OCI-LY7 (cell line): ENCODE data around the gene MAMDC2. TPM values are rescaled to one million over a fixed set of nuclear protein-coding genes. Genes with fewer than 3 reads are reported as not detected.

Experiments
- BruUV-seq: library from RNA; stranded (reverse); fragments of 400-500 nt; replicated peaks from 2 replicates; lab custom pipeline; 2021; lab: Mats Ljungman, UMichigan
- CTCF ChIA-PET: fragments of 300-600 bp; sonication (Branson Sonifier 250); formaldehyde crosslinking; loops from one replicate; lab custom pipeline; 2022; ENCODE audit warnings: antibody characterized with exemption; ENCODE audit not compliant: unreplicated experiment; lab: Charles Lee
- POLR2A ChIA-PET: fragments of 300-600 bp; sonication (Branson Sonifier 250); formaldehyde crosslinking; loops from one replicate; lab custom pipeline; 2022; ENCODE audit warnings: antibody characterized with exemption; lab: Charles Lee
- DNase-seq: peaks from one replicate; pipeline ENCODE4 v3.0.0-alpha.2; 2015; ENCODE audit warnings: low spot score
- H2AFZ ChIP-seq: fragments of 200-600 bp; sonication (generic), shearing (Covaris generic); 2 replicates; pipeline ENCODE4 v1.6.1; 2014; ENCODE audit warnings: mild to moderate bottlenecking, antibody characterized with exemption, low read length, moderate library complexity
- H3K27ac ChIP-seq: fragments of 200-600 bp; sonication (generic); 2 replicates; pipeline ENCODE4 v1.5.1; 2014; ENCODE audit warnings: mixed run types, low read depth, mild to moderate bottlenecking, moderate library complexity, low read length, inconsistent platforms; ENCODE audit not compliant: poor library complexity, severe bottlenecking
- H3K36me3 ChIP-seq: fragments of 200-600 bp; sonication (generic); 2 replicates; pipeline ENCODE4 v1.6.1; 2014; ENCODE audit warnings: mild to moderate bottlenecking, antibody characterized with exemption, low read length, moderate library complexity, mixed read lengths; ENCODE audit not compliant: insufficient read depth
- H3K4me1 ChIP-seq: fragments of 200-600 bp; sonication (generic); 2 replicates; pipeline ENCODE4 v1.5.1; 2014; ENCODE audit warnings: mild to moderate bottlenecking, low read length; ENCODE audit not compliant: insufficient read depth, poor library complexity, severe bottlenecking
- H3K4me2 ChIP-seq: fragments of 200-600 bp; sonication (generic); 2 replicates; pipeline ENCODE4 v1.6.1; 2014; ENCODE audit warnings: mild to moderate bottlenecking, low read length
- H3K4me3 ChIP-seq: fragments of 200-600 bp; sonication (generic); 2 replicates; pipeline ENCODE4 v1.5.1; 2014; ENCODE audit warnings: mild to moderate bottlenecking, low read depth, low read length; ENCODE audit not compliant: poor library complexity, severe bottlenecking
- H3K79me2 ChIP-seq: fragments of 200-600 bp; sonication (generic); 2 replicates; pipeline ENCODE4 v1.6.1; 2016; ENCODE audit warnings: low read depth, mild to moderate bottlenecking, low read length, moderate library complexity, mixed read lengths; ENCODE audit not compliant: insufficient read depth
- H3K9me2 ChIP-seq: fragments of 200-600 bp; sonication (generic); 2 replicates; pipeline ENCODE4 v1.6.1; 2016; ENCODE audit warnings: mild to moderate bottlenecking, low read length, mixed read lengths; ENCODE audit not compliant: insufficient read depth
- H3K9me3 ChIP-seq: fragments of 200-600 bp; sonication (generic); 2 replicates; pipeline ENCODE4 v1.6.1; 2014; ENCODE audit warnings: mild to moderate bottlenecking, mixed run types, low read length, mixed read lengths
- H4K20me1 ChIP-seq: fragments of 200-600 bp; sonication (generic); 2 replicates; pipeline ENCODE4 v1.6.1; 2014; ENCODE audit warnings: mild to moderate bottlenecking, antibody characterized with exemption, low read length, moderate library complexity, mixed read lengths; ENCODE audit not compliant: insufficient read depth
- EZH2phosphoT487 ChIP-seq: fragments of 200-600 bp; sonication (generic); IDR thresholded peaks from 2 replicates; pipeline ENCODE4 v1.6.1; 2018; ENCODE audit warnings: low read depth, borderline replicate concordance, mild to moderate bottlenecking, mixed run types, antibody characterized with exemption, low read length, moderate library complexity, mixed read lengths
- intact Hi-C: fragments of 100-400 bp; cut with micrococcal nuclease; formaldehyde crosslinking; loops from one replicate; pipeline ENCODE4 v1.10.0; 2022; ENCODE audit not compliant: unreplicated experiment
- total RNA-seq, 2 experiments: library from RNA; depleted of rRNA in 1 of 2; stranded (reverse); fragments of >200 nt in 1 of 2; shearing (Covaris generic) in 1 of 2; gene quantifications; 2 replicates each; pipeline ENCODE4 v1.2.3, GENCODE V29; 2014 to 2022
- TF ChIP-seq, protein P1 (sequence below): fragments of 200-600 bp; sonication (generic); conservative IDR thresholded peaks from 2 replicates; pipeline ENCODE4 v1.5.1; 2014; ENCODE audit warnings: mild to moderate bottlenecking, antibody characterized with exemption, low read length, moderate library complexity, mixed read lengths

Gene MAMDC2
- total RNA-seq, 2 experiments from 2014 or later: not detected

DNA sequence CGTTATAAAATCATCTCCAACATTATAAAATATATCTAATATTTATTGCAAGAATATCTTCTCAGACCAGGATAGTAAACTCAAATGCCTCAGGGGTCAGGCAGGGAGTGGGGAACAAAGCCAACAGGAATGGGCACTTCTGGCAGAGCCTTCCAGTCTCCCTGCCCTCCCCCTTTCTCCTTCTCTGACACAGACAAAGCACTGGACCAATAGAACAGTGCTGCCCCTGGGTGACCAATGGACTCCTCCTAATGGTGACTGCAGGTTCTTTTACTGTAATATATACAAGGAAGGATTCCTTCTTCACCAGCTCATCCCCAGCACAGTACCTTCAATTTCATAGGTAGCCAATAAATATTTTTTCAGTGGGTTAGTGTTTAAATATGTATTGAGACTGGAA lies 31.1 kb upstream of the MAMDC2 start:
- CTCF ChIA-PET: no interaction called here
- Histone ChIP-seq H3K4me2 (no peak overlapping the region), H3K27ac (no peak overlapping the region), H4K20me1 (no peaks in the 10 kb centered on the region), H3K79me2 (no peaks in the 10 kb centered on the region), H2AFZ (no peak overlapping the region), H3K9me2 (no peaks in the 10 kb centered on the region), H3K4me3 (no peak overlapping the region), H3K4me1 (no peaks in the 10 kb centered on the region), H3K9me3 (no peaks in the 10 kb centered on the region), H3K36me3 (no peaks in the 10 kb centered on the region)
- POLR2A ChIA-PET: interaction anchor here (0.6 kb wide), 1 partner anchor 445 kb away, joined by 3 read pairs; no protein-coding TSS in a partner anchor
- no peak for DNase-seq
- intact Hi-C loops: no loop called here
- TF ChIP-seq, protein P1, sequence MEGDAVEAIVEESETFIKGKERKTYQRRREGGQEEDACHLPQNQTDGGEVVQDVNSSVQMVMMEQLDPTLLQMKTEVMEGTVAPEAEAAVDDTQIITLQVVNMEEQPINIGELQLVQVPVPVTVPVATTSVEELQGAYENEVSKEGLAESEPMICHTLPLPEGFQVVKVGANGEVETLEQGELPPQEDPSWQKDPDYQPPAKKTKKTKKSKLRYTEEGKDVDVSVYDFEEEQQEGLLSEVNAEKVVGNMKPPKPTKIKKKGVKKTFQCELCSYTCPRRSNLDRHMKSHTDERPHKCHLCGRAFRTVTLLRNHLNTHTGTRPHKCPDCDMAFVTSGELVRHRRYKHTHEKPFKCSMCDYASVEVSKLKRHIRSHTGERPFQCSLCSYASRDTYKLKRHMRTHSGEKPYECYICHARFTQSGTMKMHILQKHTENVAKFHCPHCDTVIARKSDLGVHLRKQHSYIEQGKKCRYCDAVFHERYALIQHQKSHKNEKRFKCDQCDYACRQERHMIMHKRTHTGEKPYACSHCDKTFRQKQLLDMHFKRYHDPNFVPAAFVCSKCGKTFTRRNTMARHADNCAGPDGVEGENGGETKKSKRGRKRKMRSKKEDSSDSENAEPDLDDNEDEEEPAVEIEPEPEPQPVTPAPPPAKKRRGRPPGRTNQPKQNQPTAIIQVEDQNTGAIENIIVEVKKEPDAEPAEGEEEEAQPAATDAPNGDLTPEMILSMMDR: no peak
- no peak for TF ChIP-seq EZH2phosphoT487
- no TSS peak for BruUV-seq

DNA sequence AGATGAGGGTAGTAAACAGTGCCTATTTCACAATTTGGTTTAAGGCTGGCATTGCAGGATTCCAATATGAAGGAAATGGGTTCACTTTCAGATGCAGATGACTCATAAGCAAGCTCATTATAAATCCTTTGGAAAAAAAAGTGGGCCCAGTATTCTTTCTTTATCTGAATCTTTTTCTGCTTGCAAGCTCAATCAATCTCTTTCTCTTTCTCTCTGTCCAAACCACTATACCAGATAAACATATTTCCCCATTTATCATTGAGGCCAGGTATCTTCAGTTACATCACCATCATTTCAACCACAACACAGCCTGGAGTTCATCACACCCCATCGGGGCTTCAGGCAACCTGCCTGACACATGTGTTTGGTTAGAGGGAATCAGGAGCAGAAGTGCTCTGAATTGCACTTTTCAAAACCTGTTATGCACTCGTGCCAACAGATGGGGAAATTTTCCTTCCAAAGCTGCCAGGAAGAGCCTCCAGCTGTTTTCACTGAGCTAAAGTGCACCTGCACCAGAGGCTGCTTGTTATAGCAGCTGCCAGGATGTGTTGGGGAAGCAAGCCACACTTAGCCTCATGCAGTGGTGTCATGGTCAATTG lies 30.0 kb upstream of the MAMDC2 start:
- H4K20me1 ChIP-seq: no peaks in the 10 kb centered on the region
- POLR2A ChIA-PET: no interaction called here
- no peak overlapping the region for H3K27ac ChIP-seq
- intact Hi-C loops: no loop called here
- TF ChIP-seq, protein P1: no peak
- TF ChIP-seq EZH2phosphoT487: no peak
- no peaks in the 10 kb centered on the region for H3K36me3 ChIP-seq
- no peaks in the 10 kb centered on the region for H3K79me2 ChIP-seq
- no peak overlapping the region for H3K4me2 ChIP-seq
- no peaks in the 10 kb centered on the region for H3K4me1 ChIP-seq
- no peak overlapping the region for H2AFZ ChIP-seq
- no peak overlapping the region for H3K4me3 ChIP-seq
- BruUV-seq: no TSS peak
- no peaks in the 10 kb centered on the region for H3K9me2 ChIP-seq
- H3K9me3 ChIP-seq: no peaks in the 10 kb centered on the region
- CTCF ChIA-PET: no interaction called here
- DNase-seq: no peak

DNA sequence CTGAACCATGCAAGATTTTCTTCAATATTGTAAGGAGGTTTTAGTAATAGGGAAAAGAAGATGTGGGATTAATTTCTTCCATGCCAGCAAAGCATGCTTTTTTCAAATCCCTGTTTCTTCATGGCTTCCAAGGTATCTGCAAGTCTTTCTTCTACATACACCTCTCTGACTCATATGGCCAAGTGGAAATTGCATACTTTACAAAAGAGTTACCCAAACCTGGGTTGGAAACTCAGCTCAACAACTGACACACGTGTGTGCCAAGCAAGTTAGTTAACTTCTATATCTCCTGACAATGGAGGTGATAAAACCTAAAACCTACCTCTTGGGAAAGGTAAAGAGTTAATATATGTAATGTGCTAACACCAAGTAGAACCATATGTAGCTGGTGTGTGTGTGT lies 28.5 kb upstream of the MAMDC2 start:
- H3K9me2 ChIP-seq: no peaks in the 10 kb centered on the region
- no peak overlapping the region for H3K27ac ChIP-seq
- intact Hi-C loops: no loop called here
- no peak overlapping the region for H3K4me2 ChIP-seq
- H3K79me2 ChIP-seq: no peaks in the 10 kb centered on the region
- no peak for DNase-seq
- H3K9me3 ChIP-seq: no peaks in the 10 kb centered on the region
- H4K20me1 ChIP-seq: no peaks in the 10 kb centered on the region
- H3K36me3 ChIP-seq: no peaks in the 10 kb centered on the region
- TF ChIP-seq EZH2phosphoT487: no peak
- TF ChIP-seq, protein P1: no peak
- POLR2A ChIA-PET: no interaction called here
- H2AFZ ChIP-seq: no peak overlapping the region
- no peaks in the 10 kb centered on the region for H3K4me1 ChIP-seq
- CTCF ChIA-PET: no interaction called here
- BruUV-seq: no TSS peak
- H3K4me3 ChIP-seq: no peak overlapping the region
